Prostate gland (tissue), 2 donors: ENCODE data around the gene ABI1. TPM values are rescaled to one million over a fixed set of nuclear protein-coding genes. Genes with fewer than 3 reads are reported as not detected.

Experiments
- DNase-seq: peaks from one replicate; pipeline ENCODE4 v3.0.0-alpha.2; 2019; ENCODE audit warnings: low spot score
- H3K27ac ChIP-seq, 2 donors: fragments of 200-600 bp; sonication (generic); 2 replicates each; pipeline ENCODE4 v1.5.1; 2017 to 2019
- H3K27me3 ChIP-seq: fragments of 200-600 bp; sonication (generic); replicated peaks from 2 replicates; pipeline ENCODE4 v1.5.1; 2019; ENCODE audit not compliant: insufficient read depth
- H3K36me3 ChIP-seq, 2 donors: fragments of 200-600 bp; sonication (generic); 1 replicate in 1 of 2; 2 replicates in 1 of 2; pipeline versions ENCODE4 v1.5.1 to v1.8.1; 2017 to 2019
- H3K4me1 ChIP-seq: fragments of 200-600 bp; sonication (generic); replicated peaks from 2 replicates; pipeline ENCODE4 v1.5.1; 2019
- H3K4me3 ChIP-seq, 2 donors: fragments of 200-600 bp; sonication (generic); 2 replicates each; pipeline ENCODE4 v1.5.1; 2017 to 2019
- H3K9me3 ChIP-seq: fragments of 200-600 bp; sonication (generic); 2 replicates; pipeline ENCODE4 v1.5.1; 2017
- CTCF ChIP-seq, 4 experiments: fragments of 200-600 bp in 2 of 4; fragments of 450-650 bp in 2 of 4; sonication (generic) in 2 of 4; IDR thresholded peaks; 1 replicate in 3 of 4; 2 replicates in 1 of 4; pipeline ENCODE4 v1.5.1; 2016 to 2019; ENCODE audit warnings: antibody characterized with exemption in 4 of 4, mild to moderate bottlenecking in 2 of 4, moderate library complexity in 2 of 4
- POLR2A ChIP-seq: fragments of 450-650 bp; IDR thresholded peaks from one replicate; pipeline ENCODE4 v1.6.1; 2016; ENCODE audit warnings: antibody characterized with exemption, mild to moderate bottlenecking
- POLR2AphosphoS5 ChIP-seq: sonication (generic); formaldehyde crosslinking; IDR thresholded peaks from one replicate; pipeline ENCODE4 v1.6.1; 2017; ENCODE audit warnings: antibody characterized with exemption
- WGBS: methylation state at CpG from one replicate; pipeline ENCODE4 v1.1.5; 2018; 5-methylcytosine and 5-hydroxymethylcytosine counted together
- intact Hi-C: fragments of 100-400 bp; cut with DNase I; formaldehyde crosslinking; loops from one replicate; pipeline ENCODE4 v1.14.2; 2022
- total RNA-seq, 2 donors: library from RNA; depleted of rRNA; stranded (reverse); fragments of >200 nt; gene quantifications; one replicate each; pipeline ENCODE4 v1.1.0, GENCODE V29; 2016

Gene ABI1
- total RNA-seq, 2 donors from 2014 or later: 37.8 to 60.6 TPM

- H3K27me3 ChIP-seq: no peaks in the 10 kb centered on the region
- H3K27ac ChIP-seq: no peak overlapping the region
- no peak overlapping the region for H3K4me3 ChIP-seq
- 51% methylated on average over 3 of the region's 3 CpGs for WGBS
- peaks cover 3% of the 10 kb centered on the region for H3K4me1 ChIP-seq
- intact Hi-C loops: no loop called here
- H3K9me3 ChIP-seq: no peaks in the 10 kb centered on the region
- H3K36me3 ChIP-seq: no peaks in the 10 kb centered on the region
- no peak for DNase-seq
- TF ChIP-seq CTCF (IDR thresholded peaks at IDR 0.05) (no peak), POLR2A (no peak), POLR2AphosphoS5 (no peak)
Observed at GRCh38 chr10:26839966-26840627, 20.7 kb downstream of the ABI1 start.

GRCh38 chr10:26837139-26837538, 23.6 kb downstream of the ABI1 start:
- no peaks in the 10 kb centered on the region for H3K9me3 ChIP-seq

GRCh38 chr10:26835025-26835424, 25.7 kb downstream of the ABI1 start:
- H3K4me1 ChIP-seq: no peaks in the 10 kb centered on the region
- TF ChIP-seq CTCF (IDR thresholded peaks at IDR 0.05) (no peak), POLR2A (no peak), POLR2AphosphoS5 (no peak)
- no peak overlapping the region for H3K4me3 ChIP-seq
- H3K9me3 ChIP-seq: no peaks in the 10 kb centered on the region
- H3K27me3 ChIP-seq: no peaks in the 10 kb centered on the region
- 95% methylated on average over 2 of the region's 2 CpGs for WGBS
- intact Hi-C loops: no loop called here
- H3K36me3 ChIP-seq: no peaks in the 10 kb centered on the region
- DNase-seq: no peak
- no peak overlapping the region for H3K27ac ChIP-seq

More at GRCh38 chr10:26837139-26837538, 23.6 kb downstream of the ABI1 start:
- Histone ChIP-seq H3K36me3 (no peaks in the 10 kb centered on the region), H3K27me3 (no peaks in the 10 kb centered on the region), H3K27ac (no peak overlapping the region), H3K4me3 (no peak overlapping the region), H3K4me1 (peaks cover 3% of the 10 kb centered on the region)
- WGBS: 68% methylated on average over 2 of the region's 2 CpGs
- DNase-seq: no peak
- intact Hi-C loops: no loop called here
- no peak for TF ChIP-seq CTCF (IDR thresholded peaks at IDR 0.05)
- TF ChIP-seq POLR2AphosphoS5: no peak
- no peak for TF ChIP-seq POLR2A

- H3K27me3 ChIP-seq: no peaks in the 10 kb centered on the region
- no peaks in the 10 kb centered on the region for H3K36me3 ChIP-seq
- intact Hi-C loops: no loop called here
- DNase-seq: no peak
- no peak overlapping the region for H3K27ac ChIP-seq
- TF ChIP-seq POLR2A: no peak
- no peak for TF ChIP-seq CTCF (IDR thresholded peaks at IDR 0.05)
- no peak for TF ChIP-seq POLR2AphosphoS5
- WGBS: 53% methylated on average over 2 of the region's 2 CpGs
- H3K9me3 ChIP-seq: no peaks in the 10 kb centered on the region
- no peak overlapping the region for H3K4me3 ChIP-seq
- no peaks in the 10 kb centered on the region for H3K4me1 ChIP-seq
Observed at GRCh38 chr10:26832960-26833359, 27.8 kb downstream of the ABI1 start.

GRCh38 chr10:26831936-26832335, 28.8 kb downstream of the ABI1 start:
- Histone ChIP-seq H3K9me3 (no peaks in the 10 kb centered on the region), H3K27me3 (no peaks in the 10 kb centered on the region), H3K27ac (no peak overlapping the region), H3K4me1 (no peaks in the 10 kb centered on the region), H3K4me3 (no peak overlapping the region), H3K36me3 (no peaks in the 10 kb centered on the region)
- 90% methylated on average over 6 of the region's 6 CpGs for WGBS
- intact Hi-C loops: no loop called here
- DNase-seq: no peak
- TF ChIP-seq POLR2AphosphoS5 (no peak), POLR2A (no peak), CTCF (IDR thresholded peaks at IDR 0.05) (no peak)
